GM18499 (cell line): ENCODE data around the gene GRK3.

Experiments used
- ATAC-seq: cut with Tn5 transposase; IDR thresholded peaks from one replicate; pipeline ENCODE4 v1.9.1; 2021; ENCODE audit warnings: moderate number of reproducible peaks; ENCODE audit not compliant: insufficient read depth, unreplicated experiment

GRK3 gene

DNA sequence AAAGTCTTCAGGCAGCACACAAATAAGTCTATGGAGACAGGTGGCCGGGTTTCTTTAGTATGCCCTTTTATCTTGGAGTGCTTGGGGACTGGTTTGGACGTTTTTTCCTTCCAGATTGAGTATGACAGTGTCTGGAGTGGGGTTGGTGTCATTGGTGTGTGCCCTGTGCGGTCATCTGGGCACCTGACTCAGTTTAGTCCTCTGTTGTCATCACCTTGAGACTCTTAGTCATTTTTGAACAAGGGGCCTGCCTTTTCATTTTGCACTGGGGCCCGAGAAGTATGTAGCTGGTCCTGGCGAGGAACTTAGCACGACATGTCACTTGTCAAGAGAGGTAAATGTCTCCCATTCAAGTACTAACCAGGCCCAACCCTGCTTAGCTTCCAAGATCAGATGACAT is 150.3 kb downstream of the GRK3 start:
- no peak for ATAC-seq

DNA sequence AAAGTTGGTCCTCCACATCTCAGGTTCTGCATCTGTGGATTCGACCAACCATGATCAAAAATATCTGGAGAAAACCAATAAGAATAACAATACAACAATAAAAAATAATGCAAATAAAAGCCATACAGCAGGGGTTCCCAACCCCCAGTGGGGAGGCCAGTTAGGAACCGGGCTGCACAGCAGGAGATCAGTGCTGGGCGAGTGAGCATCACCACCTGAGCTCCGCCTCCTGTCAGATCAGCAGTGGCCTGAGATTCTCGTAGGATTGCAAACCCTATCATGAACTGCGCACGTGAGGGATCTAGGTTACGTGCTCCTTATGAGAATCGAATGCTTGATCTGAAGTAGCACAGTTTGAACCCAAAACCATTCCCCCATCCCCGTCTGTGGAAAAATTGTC is 152.2 kb downstream of the GRK3 start:
- ATAC-seq, result no peak

DNA sequence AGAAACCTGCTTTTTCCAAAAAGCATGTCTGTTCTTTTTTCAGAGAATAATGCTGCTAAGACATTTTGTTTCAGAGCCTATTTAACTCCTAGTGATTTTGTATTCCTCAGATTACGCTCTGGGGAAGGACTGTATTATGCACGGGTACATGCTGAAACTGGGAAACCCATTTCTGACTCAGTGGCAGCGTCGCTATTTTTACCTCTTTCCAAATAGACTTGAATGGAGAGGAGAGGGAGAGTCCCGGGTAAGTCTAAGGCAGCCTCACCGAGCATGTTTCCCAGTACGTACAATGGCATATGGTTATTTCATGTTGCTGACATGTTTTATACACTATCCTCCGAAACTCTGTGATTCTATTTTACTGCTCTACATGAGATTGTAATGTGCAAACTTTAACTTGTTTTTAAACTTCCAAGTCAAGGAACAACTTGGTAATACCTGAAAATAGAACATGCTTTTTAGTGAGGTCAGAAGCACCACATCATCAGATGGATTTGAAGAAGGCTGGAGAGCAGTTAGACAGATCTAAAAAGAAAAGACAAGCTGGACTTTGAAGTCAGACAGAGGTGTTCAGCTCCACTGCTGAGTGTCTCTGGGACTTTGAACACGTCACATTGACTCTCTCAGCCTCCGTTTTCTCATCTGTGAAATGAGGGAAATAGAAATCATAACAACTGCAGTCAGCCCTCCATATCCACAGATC is 153.8 kb downstream of the GRK3 start:
- no peak for ATAC-seq

DNA sequence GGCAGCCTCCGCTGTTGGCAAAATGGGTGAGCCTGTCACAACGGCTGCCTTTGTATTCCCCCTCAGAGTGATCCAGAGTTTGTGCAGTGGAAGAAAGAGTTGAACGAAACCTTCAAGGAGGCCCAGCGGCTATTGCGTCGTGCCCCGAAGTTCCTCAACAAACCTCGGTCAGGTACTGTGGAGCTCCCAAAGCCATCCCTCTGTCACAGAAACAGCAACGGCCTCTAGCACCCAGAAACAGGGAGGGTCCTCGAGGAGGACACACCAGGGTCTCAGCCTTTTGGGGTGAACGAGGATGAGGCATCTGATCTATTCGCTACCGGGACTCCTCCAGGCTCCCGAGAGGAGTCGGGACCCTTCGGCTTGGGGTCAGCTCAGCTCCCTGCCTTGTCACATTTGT is 157.7 kb downstream of the GRK3 start:
- ATAC-seq, result no peak

DNA sequence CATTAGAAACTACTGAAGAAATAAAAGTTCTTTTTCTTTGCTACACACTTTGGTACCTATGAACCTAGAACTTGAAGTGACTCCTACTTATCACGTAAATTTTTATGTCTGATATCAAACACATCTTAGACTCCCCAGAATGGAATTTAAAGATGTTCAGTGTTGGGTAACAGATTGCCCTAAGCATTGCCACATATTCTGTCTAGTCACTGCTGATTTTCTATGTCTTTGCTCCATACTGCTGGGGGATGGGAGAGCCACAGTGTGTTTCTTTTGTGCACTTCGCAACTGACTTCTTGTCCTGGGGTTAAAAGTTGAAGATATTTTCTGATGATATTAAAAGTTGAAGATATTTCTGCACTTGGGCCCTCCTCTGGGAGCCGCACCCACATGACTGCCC is 158.2 kb downstream of the GRK3 start:
- no peak for ATAC-seq

DNA sequence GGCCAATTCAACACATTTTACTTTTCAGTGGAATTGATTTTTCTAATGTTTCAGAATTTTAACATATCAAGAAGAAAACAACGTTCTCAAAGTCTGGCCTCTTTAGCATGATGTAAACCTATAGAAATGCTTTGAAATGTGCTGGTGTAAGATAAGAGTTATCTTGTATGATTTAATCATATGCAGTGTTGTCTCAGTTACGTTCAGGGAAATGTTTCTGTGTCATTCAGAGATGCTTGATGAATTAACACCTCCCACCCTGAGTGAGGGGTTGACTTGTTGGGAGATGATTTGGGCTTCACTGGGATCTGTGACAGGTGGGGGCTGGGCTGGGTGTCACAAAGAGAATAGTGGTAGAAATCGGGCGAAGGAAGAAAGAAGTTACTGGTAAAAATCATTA is 161.8 kb downstream of the GRK3 start:
- no peak for ATAC-seq

DNA sequence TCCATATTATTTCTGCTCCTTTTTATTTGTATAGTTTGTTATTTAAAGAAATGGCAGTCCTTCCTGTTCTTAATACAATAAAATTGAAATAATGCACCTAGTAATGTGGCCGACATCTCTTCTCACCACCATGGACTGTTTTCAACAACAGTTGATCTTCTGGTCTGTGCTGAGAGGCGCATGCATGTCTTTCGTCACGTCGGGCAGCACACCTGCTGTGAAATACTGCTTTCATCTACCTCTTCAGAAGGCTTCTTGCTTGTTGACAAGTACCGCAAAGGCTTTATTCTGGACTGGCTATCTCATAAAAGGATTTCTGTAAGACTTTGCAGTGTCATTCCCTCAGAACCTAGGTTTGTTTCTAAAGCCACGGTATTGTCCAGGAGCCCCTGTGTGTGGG is 163.6 kb downstream of the GRK3 start:
- ATAC-seq, result no peak

DNA sequence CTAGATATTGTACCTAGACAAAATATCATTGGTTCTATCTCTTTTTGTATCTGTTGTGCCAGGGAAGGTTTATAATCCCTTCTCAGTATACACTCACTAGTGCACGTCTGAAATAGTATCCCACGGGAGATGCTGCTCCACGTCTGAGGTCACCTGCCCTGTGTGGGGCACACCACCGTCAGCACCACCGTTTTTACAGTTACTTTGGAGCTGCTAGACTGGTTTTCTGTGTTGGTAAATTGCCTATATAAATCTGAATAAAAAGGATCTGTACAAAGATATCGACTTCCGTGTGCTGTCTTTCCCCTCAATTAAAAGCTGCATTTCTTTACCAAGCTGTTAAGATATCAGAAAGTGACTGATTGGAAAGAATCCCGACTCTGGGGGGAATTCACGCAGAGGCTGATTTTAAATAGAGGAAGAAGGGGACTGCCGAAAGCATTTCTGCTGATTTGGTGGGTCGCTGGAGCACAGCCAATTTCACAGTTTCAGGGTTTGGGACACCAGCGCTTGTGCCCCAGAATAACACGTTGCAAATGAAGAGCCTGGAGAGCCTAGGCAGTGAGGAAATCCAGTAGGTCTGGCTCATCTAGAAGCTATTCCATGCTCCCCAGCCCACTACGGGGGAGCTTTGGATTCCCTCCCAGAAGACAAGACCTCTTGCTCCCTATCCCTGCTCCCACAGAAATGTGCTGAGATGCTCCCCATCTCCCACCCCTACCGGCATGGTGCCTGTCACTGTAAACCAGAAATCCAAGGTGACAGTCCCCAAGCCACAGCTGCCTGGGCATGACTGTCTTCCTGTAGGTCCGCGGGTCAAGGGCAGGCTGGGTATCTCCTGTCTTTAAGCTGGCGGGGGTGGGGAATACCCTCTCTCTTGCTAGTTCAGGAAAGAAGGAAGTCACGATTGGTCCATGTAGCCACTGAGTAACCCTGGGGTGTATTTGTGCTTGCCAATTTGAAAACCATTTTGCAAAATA is 164.8 kb downstream of the GRK3 start:
- ATAC-seq, result no peak

DNA sequence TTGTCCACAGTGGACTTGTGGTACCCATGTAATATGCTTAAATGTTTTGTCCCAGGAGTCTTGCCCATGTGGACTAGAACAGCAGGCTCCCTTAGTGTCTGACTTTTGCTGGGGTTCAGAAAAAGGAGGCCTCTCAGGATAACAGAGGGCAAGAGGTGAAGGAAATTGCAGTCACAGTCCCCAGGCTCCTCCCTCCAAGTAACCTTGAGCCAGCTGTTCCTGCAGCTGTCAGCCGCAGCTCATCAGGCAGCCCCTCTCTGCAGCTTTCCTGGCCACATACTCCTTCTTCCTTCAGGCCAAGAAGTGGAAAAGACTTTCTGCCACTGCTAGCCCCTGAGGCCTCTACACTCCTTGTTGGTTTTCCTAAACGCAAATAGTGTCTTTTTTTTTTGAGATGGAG is 171.2 kb downstream of the GRK3 start:
- ATAC-seq, result no peak

DNA sequence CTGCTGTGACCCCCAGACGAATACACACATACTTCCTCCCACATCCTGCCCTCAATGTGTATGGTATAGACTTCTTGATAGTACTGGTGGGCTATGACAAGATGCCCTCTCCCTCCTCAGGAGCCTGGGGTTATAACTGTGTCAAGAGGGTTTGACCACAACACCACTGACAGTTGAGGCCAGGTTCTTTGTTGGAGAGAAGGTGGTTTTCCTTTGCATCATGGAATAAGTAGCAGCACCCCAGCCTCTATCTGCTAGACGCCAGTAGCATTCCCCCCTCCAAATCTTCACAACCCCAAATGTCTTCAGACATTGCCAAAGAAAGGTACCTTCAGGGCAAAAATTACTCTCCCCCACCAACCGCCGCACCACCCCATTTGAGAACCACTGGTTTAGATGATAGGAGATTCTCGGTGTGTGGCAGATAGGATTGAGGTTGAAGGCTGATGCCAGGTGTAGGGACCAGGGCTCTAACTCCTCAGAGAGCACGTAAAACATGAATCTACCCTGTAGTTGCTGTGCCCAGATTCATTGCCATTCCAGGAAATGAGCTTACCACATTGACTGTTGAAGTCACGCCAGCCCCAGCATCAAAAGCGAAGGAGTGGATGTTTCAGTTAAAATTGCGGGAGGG is 172.0 kb downstream of the GRK3 start:
- no peak for ATAC-seq

DNA sequence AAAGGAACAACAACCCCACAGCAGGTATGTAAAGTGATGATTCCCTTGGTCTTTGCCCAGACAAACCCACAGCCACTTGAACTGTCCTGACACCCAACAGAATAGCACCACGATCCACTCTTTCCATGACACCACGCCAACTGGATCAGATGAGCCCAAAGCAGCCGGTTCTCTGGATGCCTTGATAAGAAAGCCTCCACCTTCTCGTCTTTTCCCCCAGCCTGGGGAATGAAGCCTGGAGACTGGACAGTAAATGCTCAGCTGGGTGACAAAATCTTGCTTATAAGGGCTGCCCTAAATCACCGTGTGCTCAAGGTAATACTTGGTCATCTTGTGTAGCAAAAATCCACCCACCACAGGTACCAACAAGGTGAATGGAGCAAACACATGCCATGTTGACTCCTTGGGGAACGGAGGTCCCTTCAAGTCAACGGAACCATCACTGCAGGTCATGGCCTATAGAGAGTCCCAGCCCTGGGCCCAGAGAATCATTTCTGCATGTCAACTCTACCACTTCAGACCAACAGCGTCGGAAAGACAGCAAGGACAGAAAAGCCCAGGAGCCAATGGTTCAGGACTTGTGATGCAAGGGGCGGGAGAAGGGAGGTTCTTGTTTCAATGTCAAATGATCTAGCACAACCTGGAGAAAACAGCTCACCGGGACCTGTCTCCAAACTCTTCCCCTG is 175.3 kb downstream of the GRK3 start:
- no peak for ATAC-seq

DNA sequence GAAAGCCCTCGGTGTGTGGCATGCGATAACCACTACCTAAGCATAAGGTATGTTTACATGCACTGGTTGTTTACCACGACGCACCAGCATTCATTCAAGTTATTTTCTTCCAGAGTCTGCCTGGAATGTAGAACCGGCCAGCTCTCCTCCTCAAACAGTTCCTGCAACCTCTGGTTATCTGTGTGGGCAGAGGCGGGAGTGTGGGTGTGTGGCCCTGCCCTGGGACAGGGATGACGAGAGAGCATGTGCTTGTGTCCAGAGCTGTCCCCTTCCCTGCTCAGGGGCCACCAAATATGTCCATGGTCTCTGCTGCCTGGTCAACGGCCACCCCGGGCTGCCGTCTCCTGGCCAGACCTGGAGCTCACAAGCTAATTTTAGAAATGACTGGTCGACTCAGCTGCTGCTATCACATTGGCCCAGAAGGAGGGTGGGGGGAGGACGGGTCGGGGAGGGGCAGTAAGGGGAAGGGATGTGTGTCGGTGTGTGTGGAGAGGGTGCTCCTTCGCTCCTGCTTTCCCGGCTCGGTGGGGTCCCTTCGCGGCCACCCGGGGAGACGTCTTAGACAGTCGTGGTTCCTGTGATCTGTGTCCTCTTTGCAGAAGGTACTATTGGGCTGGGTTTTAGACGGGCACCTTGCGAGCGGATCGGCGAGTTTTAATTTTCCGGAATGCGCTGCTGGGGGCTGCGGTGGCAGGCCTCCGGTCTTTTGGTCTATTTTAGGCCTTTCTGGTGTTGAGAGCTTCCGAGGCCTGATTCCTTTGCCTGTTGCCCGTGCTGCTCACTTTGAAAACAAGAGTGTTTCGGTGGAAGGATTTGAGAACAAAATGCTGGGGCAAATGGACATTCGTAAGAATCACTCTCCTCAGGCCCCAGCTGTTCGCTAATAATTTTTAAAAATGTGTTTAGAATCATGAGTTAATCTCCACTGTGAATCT is 177.5 kb downstream of the GRK3 start, which contains the start of gene MYO18B:
MYO18B (plus strand) TSS at position 497 of the 935 bp plus-strand sequence. CDS start 18,905 bp downstream, outside the sequence.
- ATAC-seq, result no peak

DNA sequence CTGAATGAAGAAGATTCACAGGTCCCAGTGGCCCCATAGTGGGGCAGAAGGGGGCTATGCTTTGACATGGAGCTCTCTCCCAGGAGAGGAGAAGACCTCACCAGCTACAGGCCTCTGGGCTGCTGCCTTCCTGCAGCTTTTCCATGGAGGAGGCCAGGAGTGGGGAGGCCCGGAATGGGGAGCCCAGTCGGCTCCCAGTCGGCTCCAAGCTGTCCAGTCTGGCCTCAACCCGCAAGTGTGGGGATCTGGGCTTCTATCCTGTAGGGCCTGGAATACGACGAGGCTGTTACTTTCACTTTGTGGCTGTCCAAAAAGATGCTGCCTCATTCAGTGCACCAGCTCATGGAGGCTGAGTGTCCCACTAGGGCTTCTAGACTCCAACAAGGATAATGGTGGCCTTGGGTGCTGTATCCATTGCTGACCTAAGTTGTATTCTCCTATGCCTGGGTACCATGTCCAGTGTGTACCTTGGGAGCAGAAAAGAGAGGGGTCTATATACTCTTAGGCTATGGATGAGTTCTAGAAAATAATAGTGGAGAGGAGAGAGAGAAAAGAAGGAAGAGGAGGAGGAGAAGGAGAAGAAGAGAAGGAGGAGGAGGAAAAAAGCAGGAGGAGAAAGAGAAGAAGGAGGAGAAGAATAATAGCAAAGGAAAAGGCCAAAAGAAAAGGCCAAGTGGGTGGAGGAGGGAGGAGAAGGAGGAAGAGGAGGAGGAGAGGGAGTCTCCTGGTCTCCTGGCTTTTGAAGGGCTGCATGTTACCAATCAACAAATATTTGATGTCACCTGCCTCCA is 178.6 kb downstream of the GRK3 start:
- no peak for ATAC-seq

DNA sequence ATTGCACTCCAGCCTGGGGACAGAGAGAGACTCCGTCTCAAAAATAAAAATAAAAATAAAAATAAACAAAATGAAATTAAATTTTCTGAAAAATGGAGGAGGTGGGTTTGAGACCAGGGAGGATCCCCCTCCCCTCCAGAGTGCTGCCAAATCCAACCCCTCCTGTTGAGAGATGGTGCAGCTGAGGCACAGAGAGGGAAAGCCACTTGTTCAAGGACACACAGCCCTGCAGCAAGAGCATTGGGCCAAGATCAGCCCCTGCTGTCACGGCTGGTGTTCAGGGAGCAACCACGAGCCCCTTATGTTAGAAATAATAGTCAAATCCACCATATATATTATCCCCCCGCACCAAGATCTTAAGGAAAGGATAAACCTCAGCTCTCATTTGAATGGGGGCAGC is 180.2 kb downstream of the GRK3 start:
- no peak for ATAC-seq

DNA sequence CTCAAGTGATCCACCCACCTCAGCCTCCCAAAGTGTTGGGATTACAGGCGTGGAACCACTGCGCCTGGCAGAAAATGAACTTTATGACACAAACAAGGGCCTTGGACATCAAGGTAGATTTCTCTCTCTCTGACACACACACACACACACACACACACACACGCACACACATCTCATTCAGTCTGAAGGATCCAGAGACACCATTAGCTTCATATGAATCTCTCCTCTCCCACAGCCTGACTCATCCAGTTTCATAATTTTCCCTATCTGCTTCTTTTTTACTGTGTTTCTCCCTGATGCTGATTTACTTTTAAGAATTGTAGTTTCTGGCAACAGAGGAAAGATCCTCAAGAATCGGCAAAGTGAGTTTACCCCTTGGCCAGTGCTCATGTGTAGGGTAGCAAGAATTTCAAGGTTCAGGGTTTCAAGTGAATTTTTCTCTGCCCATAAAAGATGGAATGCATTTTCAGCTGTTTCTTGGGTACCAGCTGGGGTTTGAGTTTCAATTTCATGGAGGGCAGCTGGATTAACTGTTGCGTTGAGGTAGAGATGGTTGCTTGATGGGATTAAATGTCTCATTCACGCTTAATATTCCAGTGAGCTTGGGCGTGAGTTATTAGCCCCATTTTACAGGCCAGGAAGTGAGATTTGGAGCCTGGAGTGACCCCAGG is 181.0 kb downstream of the GRK3 start:
- no peak for ATAC-seq

DNA sequence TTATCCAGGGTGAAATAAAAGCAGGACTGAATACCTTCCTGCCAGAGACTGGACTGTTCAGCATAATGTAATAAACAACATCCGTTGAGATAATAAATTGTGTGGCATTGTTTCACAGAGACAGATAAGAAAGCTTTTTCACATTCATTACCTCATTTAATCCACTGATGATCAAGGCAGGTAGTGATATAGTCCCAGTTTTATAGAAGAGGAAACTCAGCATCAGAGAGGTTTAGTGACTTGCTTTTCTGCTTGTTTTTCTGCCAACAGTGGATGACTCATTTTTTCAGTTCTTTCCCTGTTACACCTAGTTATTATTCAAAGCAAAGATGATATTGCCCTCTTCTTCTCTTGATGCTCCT is 181.5 kb downstream of the GRK3 start:
- no peak for ATAC-seq

DNA sequence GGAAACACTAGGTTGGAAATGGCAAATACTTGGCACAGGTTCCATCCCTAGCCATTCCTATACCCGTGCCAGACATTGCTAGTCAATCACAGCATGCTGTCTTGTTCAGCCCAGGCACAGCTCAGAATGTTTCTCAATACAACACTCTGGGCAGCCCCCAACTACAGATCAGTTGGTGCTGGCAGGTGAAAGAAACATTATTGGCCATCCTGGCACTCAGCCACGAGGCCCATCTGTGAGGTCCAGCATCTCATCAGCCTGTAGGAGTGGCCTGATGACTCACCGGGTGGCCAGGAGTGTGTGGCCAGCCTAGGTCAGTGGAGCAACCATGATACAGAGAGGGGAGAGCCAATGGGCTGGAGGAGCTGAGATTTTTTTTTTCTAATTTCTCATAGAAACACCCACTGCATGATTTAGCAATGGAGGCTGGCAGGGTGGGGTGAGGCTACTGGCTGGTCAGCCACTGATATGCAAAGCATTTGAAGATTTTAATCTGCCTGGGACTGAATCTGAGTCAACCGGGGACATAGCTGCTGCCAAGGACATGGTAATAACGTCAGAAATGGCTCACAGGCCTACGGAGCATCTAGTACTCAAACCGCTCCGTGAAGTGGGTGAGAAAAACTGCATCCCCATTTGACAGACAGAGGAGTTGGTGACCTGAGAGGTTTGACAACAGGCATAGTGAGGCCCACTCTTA is 182.9 kb downstream of the GRK3 start:
- ATAC-seq, result no peak

DNA sequence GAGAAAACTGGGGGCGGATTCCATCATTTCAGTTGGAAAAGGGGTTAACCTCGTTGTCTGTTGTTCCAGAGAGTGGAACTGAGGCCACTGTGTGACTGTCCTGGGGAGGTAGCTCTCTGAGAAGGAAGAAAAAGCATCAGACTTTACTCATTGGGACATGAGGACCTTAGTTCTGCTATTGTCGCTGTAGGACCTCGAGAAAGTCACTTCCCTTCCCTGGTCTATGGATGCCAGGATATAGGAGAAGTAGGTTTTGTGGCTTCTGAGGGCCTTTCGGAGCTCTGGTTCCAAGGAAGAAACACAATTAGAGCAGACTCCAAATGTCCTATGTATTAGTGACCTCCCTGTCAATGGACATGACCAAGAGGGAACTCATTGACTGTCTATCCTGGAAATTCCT is 183.7 kb downstream of the GRK3 start:
- no peak for ATAC-seq
